Endothelial cell of umbilical vein (primary cell): ENCODE data around the gene MCM9. TPM values are rescaled to one million over a fixed set of nuclear protein-coding genes. Genes with fewer than 3 reads are reported as not detected.

Experiments used
- BruUV-seq: library from RNA; stranded (reverse); fragments of 400-500 nt; replicated peaks from 2 replicates; lab custom pipeline; 2021; lab: Mats Ljungman, UMichigan
- CTCF ChIA-PET: fragments of 300-600, 350-600 bp; sonication (Branson Sonifier 250); formaldehyde crosslinking; loops from one replicate; lab custom pipeline; 2021; ENCODE audit warnings: antibody characterized with exemption, inconsistent platforms; lab: Charles Lee
- POLR2A ChIA-PET: fragments of 300-600, 350-600 bp; sonication (Branson Sonifier 250); formaldehyde crosslinking; loops from one replicate; lab custom pipeline; 2021; ENCODE audit warnings: antibody characterized with exemption, inconsistent platforms; lab: Charles Lee
- DNase-seq: peaks from one replicate; pipeline ENCODE4 v3.0.0-alpha.2; 2011; ENCODE audit warnings: low read depth, low spot score
- FAIRE-seq: peaks from 2 replicates; lab custom pipeline; 2011; peaks lifted over from hg19 to GRCh38; lab: Jason Lieb, UNC
- H2AFZ ChIP-seq: 2 replicates; pipeline ENCODE4 v1.6.0; 2012; ENCODE audit warnings: low read depth, low read length, control low read depth, inconsistent platforms
- H3K27ac ChIP-seq: 2 replicates; pipeline ENCODE4 v1.5.1; 2011; ENCODE audit warnings: low read depth, mild to moderate bottlenecking, control low read depth, low read length, moderate library complexity; ENCODE audit not compliant: insufficient read depth
- H3K27me3 ChIP-seq, 2 experiments: 2 replicates each; pipeline versions ENCODE4 v1.6.0 to v1.6.1; 2011; ENCODE audit warnings: low read length in 2 of 2, mixed read lengths in 1 of 2; ENCODE audit not compliant: control insufficient read depth in 2 of 2, insufficient read depth in 2 of 2
- H3K36me3 ChIP-seq, 2 experiments: 2 replicates in 1 of 2; 3 replicates in 1 of 2; pipeline ENCODE4 v1.5.1; 2011; ENCODE audit warnings: low read length in 2 of 2, mild to moderate bottlenecking in 1 of 2, moderate library complexity in 1 of 2; ENCODE audit not compliant: control insufficient read depth in 2 of 2, insufficient read depth in 2 of 2; ENCODE audit errors: extremely low read depth in 1 of 2
- H3K4me1 ChIP-seq: 3 replicates; pipeline ENCODE4 v1.5.1; 2011; ENCODE audit warnings: mild to moderate bottlenecking, low read length; ENCODE audit not compliant: control insufficient read depth, insufficient read depth; ENCODE audit errors: extremely low read depth
- H3K4me2 ChIP-seq: 2 replicates; pipeline ENCODE4 v1.6.1; 2011; ENCODE audit warnings: low read length, control low read depth, mixed read lengths; ENCODE audit not compliant: insufficient read depth
- H3K4me3 ChIP-seq, 3 experiments: fragments of 200-600 bp in 1 of 3; sonication (generic), shearing (Covaris generic) in 1 of 3; replicated peaks in 1 of 3; 2 replicates each; pipeline ENCODE4 v1.5.1; 2011 to 2016; ENCODE audit warnings: control low read depth in 3 of 3, low read length in 3 of 3, mild to moderate bottlenecking in 2 of 3, inconsistent platforms in 1 of 3, low read depth in 1 of 3, moderate library complexity in 1 of 3; ENCODE audit not compliant: insufficient read depth in 1 of 3
- H3K79me2 ChIP-seq: 2 replicates; pipeline ENCODE4 v1.6.0; 2012; ENCODE audit warnings: low read length, inconsistent platforms; ENCODE audit not compliant: control insufficient read depth, insufficient read depth
- H3K9ac ChIP-seq: replicated peaks from 2 replicates; pipeline ENCODE3; 2011; ENCODE audit warnings: low read length, control low read depth; ENCODE audit not compliant: insufficient read depth; ENCODE audit errors: extremely low read depth
- H3K9me1 ChIP-seq: replicated peaks from 3 replicates; pipeline ENCODE4 v1.6.0; 2011; ENCODE audit warnings: mild to moderate bottlenecking, low read length; ENCODE audit not compliant: control insufficient read depth, insufficient read depth; ENCODE audit errors: extremely low read depth
- H3K9me3 ChIP-seq: replicated peaks from 2 replicates; pipeline ENCODE4 v1.5.1; 2012; ENCODE audit warnings: low read length, inconsistent platforms; ENCODE audit not compliant: control insufficient read depth, insufficient read depth
- H4K20me1 ChIP-seq: replicated peaks from 2 replicates; pipeline ENCODE3; 2011; ENCODE audit warnings: mild to moderate bottlenecking, low read length; ENCODE audit not compliant: control insufficient read depth, insufficient read depth; ENCODE audit errors: extremely low read depth
- CTCF ChIP-seq, 2 donors: IDR thresholded peaks; 1 replicate in 1 of 2; 2 replicates in 1 of 2; pipeline ENCODE4 v1.5.1; 2011; ENCODE audit warnings: low read length in 2 of 2, mild to moderate bottlenecking in 2 of 2, moderate library complexity in 2 of 2, control low read depth in 1 of 2, inconsistent platforms in 1 of 2, low read depth in 1 of 2; ENCODE audit not compliant: insufficient read depth in 1 of 2; ENCODE audit errors: extremely low read depth in 1 of 2
- EZH2 ChIP-seq: IDR thresholded peaks from 2 replicates; pipeline ENCODE4 v1.6.1; 2012; ENCODE audit warnings: borderline replicate concordance, low read depth, mild to moderate bottlenecking, moderate library complexity, low read length, inconsistent platforms; ENCODE audit not compliant: severe bottlenecking
- FOS ChIP-seq: IDR thresholded peaks from 2 replicates; pipeline ENCODE4 v1.6.1; 2011; ENCODE audit warnings: mild to moderate bottlenecking, low read length, moderate library complexity, borderline replicate concordance; ENCODE audit not compliant: insufficient read depth
- GATA2 ChIP-seq: IDR thresholded peaks from 2 replicates; pipeline ENCODE4 v1.7.0; 2011; ENCODE audit warnings: low read depth, mild to moderate bottlenecking, moderate library complexity, mixed read lengths, low read length; ENCODE audit not compliant: insufficient read length, insufficient read depth
- JUN ChIP-seq: IDR thresholded peaks from 2 replicates; pipeline ENCODE4 v1.6.1; 2011; ENCODE audit warnings: borderline replicate concordance, low read depth; ENCODE audit not compliant: insufficient read length, insufficient read depth
- MAX ChIP-seq: IDR thresholded peaks from 2 replicates; pipeline ENCODE4 v1.6.1; 2011; ENCODE audit not compliant: insufficient read depth, insufficient read length
- MYC ChIP-seq: IDR thresholded peaks from one replicate; pipeline ENCODE4 v1.6.1; 2011; ENCODE audit warnings: mild to moderate bottlenecking, low read depth, low read length
- POLR2A ChIP-seq: IDR thresholded peaks from 2 replicates; pipeline ENCODE4 v1.6.1; 2012; ENCODE audit warnings: low read depth, mild to moderate bottlenecking, control low read depth, low read length
- POLR2AphosphoS5 ChIP-seq: IDR thresholded peaks from 2 replicates; pipeline ENCODE4 v1.6.1; 2012; ENCODE audit warnings: low read depth, mild to moderate bottlenecking, control low read depth, low read length, moderate library complexity; ENCODE audit not compliant: insufficient read depth
- dilution Hi-C: fragments of 300-500 bp; cut with MboI; formaldehyde crosslinking; loops from one replicate; pipeline ENCODE4 v1.15.0; 2019; ENCODE audit warnings: low sequenced_read_pairs; ENCODE audit not compliant: extremely low pct_ligation_motif_present
- intact Hi-C: fragments of 100-400 bp; cut with micrococcal nuclease; formaldehyde crosslinking; loops from one replicate; pipeline ENCODE4 v1.10.0; 2022
- polyA plus RNA-seq, 4 experiments: library from polyadenylated mRNA; depleted of rRNA in 3 of 4; stranded (reverse) in 3 of 4; unstranded in 1 of 4; fragments of >200 nt; gene quantifications; 2 replicates each; pipeline versions ENCODE4 v1.2.1 to v1.2.3, GENCODE V29; 2011 to 2012; ENCODE audit warnings: missing spikeins in 1 of 4
- total RNA-seq: library from RNA; stranded (reverse); gene quantifications from 2 replicates; pipeline ENCODE4 v1.2.3, GENCODE V29; 2021

The MCM9 gene
- total and polyA plus RNA-seq, 2 donors (not counting 3 experiments of a cell fraction or from before 2014, with no cell fraction given), result 2.0 to 14.1 TPM

- FAIRE-seq, result no peak
These were observed 53.3 kb downstream of the MCM9 start for GRCh38 chr6:118881440-118882313.

More at GRCh38 chr6:118881440-118882313, 53.3 kb downstream of the MCM9 start:
- peaks cover 9% of the 10 kb centered on the region for H3K79me2 ChIP-seq
- TF ChIP-seq FOS, result no peak
- no peak for TF ChIP-seq JUN
- TF ChIP-seq MYC, result no peak
- TF ChIP-seq POLR2A, result no peak
- TF ChIP-seq EZH2, result no peak
- no peak for TF ChIP-seq POLR2AphosphoS5
- no peak for TF ChIP-seq CTCF (IDR thresholded peaks at IDR 0.05; ENCODE audit: extremely low read depth in 1 of 2, insufficient read depth in 1 of 2, low read depth in 1 of 2, low read length in 2 of 2)
- no peak for TF ChIP-seq MAX
- no peak for TF ChIP-seq GATA2
- dilution Hi-C loops, result no loop called here
- DNase-seq, result no peak
- H4K20me1 ChIP-seq, result no peaks in the 10 kb centered on the region
- no peaks in the 10 kb centered on the region for H3K9me1 ChIP-seq
- no TSS peak for BruUV-seq
- no peaks in the 10 kb centered on the region for H3K9me3 ChIP-seq
- H3K4me3 ChIP-seq, result no peak overlapping the region
- ChIA-PET POLR2A (no interaction called here), CTCF (interaction anchor here (1.1 to 1.6 kb wide), 3 partner anchors 10 to 173 kb away, joined by 3 read pairs; no protein-coding TSS in a partner anchor)
- H3K4me2 ChIP-seq, result no peak overlapping the region
- no peak overlapping the region for H2AFZ ChIP-seq
- H3K4me1 ChIP-seq, result no peaks in the 10 kb centered on the region
- H3K36me3 ChIP-seq, result no peaks in the 10 kb centered on the region
- H3K27ac ChIP-seq, result no peak overlapping the region
- H3K27me3 ChIP-seq, result no peaks in the 10 kb centered on the region
- no peak overlapping the region for H3K9ac ChIP-seq
- intact Hi-C loops, result loop anchor here (5.0 kb wide), 1 partner anchor 1489 kb away; no protein-coding TSS in a partner anchor
